HG02759 (cell line): Measurements from ENCODE around the gene CEND1.

Experiments used
- ATAC-seq: cut with Tn5 transposase; IDR thresholded peaks from one replicate; pipeline ENCODE4 v1.9.1; 2021; ENCODE audit warnings: mild to moderate bottlenecking, moderate library complexity; ENCODE audit not compliant: unreplicated experiment

CEND1 gene

GRCh38 chr11:827897-828192 lies 38.0 kb upstream of the CEND1 start, which contains the start of gene CRACR2B:
TSS of gene CRACR2B (plus strand) at chr11:827919. CDS start at chr11:828608, 689 bp downstream.
- no peak for ATAC-seq

- ATAC-seq: no peak
These were observed 37.4 kb upstream of the CEND1 start for GRCh38 chr11:827146-827896.

GRCh38 chr11:826836-827145 lies 36.9 kb upstream of the CEND1 start:
- ATAC-seq: no peak

- no peak for ATAC-seq
These were observed 36.3 kb upstream of the CEND1 start for GRCh38 chr11:826227-826621.

- no peak for ATAC-seq
These were observed 35.7 kb upstream of the CEND1 start for GRCh38 chr11:825366-826226.

- ATAC-seq: no peak
These were observed 35.1 kb upstream of the CEND1 start for GRCh38 chr11:824942-825341.

- ATAC-seq: no peak
These were observed 34.5 kb upstream of the CEND1 start for GRCh38 chr11:824292-824880.

GRCh38 chr11:823441-824291 lies 33.8 kb upstream of the CEND1 start:
- no peak for ATAC-seq

- ATAC-seq: no peak
These were observed 31.9 kb upstream of the CEND1 start for GRCh38 chr11:821512-822371.

GRCh38 chr11:820655-821511 lies 31.0 kb upstream of the CEND1 start:
- ATAC-seq: no peak

GRCh38 chr11:819943-820649 lies 30.2 kb upstream of the CEND1 start:
- ATAC-seq: peak; percentile 70

- ATAC-seq: peak; percentile 74
These were observed 29.4 kb upstream of the CEND1 start for GRCh38 chr11:819129-819931.

GRCh38 chr11:818396-819128 lies 28.7 kb upstream of the CEND1 start, which contains the start of gene PNPLA2:
TSS of gene PNPLA2 (plus strand) at chr11:818914. CDS start at chr11:819719, 805 bp downstream.
- ATAC-seq: no peak

GRCh38 chr11:816433-816779 lies 26.5 kb upstream of the CEND1 start:
- no peak for ATAC-seq

- ATAC-seq: no peak
These were observed 26.0 kb upstream of the CEND1 start for GRCh38 chr11:815675-816432.

GRCh38 chr11:813456-814096 lies 23.7 kb upstream of the CEND1 start:
- no peak for ATAC-seq
